ENCODE measurements around the gene TTC16.

TTC16 gene

GRCh38 chr9:127722055-127722745 is 6.3 kb downstream of the TTC16 start:
- H3K4me3 ChIP-seq (ENCODE audit: low read length): no peak overlapping the region
- H3K27me3 ChIP-seq (ENCODE audit: insufficient read depth, low read length): no peaks in the 10 kb centered on the region
- no peak overlapping the region for H3K27ac ChIP-seq (ENCODE audit: low read depth, low read length)
- H3K9me3 ChIP-seq (ENCODE audit: insufficient read depth, low read depth, low read length): no peaks in the 10 kb centered on the region
- WGBS: 81% methylated on average over 12 of the region's 12 CpGs
- no peak overlapping the region for H3K9ac ChIP-seq (ENCODE audit: low read depth, low read length)
- H3K36me3 ChIP-seq (ENCODE audit: insufficient read depth, low read length): no peaks in the 10 kb centered on the region
- H3K4me1 ChIP-seq (ENCODE audit: insufficient read depth, low read length): no peaks in the 10 kb centered on the region

GRCh38 chr9:127723013-127723412 is 7.1 kb downstream of the TTC16 start:
- H3K27ac ChIP-seq (ENCODE audit: low read depth, low read length): no peak overlapping the region
- no peaks in the 10 kb centered on the region for H3K27me3 ChIP-seq (ENCODE audit: insufficient read depth, low read length)
- no peak overlapping the region for H3K9ac ChIP-seq (ENCODE audit: low read depth, low read length)
- WGBS: 96% methylated on average over 13 of the region's 13 CpGs
- H3K9me3 ChIP-seq (ENCODE audit: insufficient read depth, low read depth, low read length): no peaks in the 10 kb centered on the region
- no peaks in the 10 kb centered on the region for H3K4me1 ChIP-seq (ENCODE audit: insufficient read depth, low read length)
- H3K36me3 ChIP-seq (ENCODE audit: insufficient read depth, low read length): no peaks in the 10 kb centered on the region
- no peak overlapping the region for H3K4me3 ChIP-seq (ENCODE audit: low read length)

- H3K9ac ChIP-seq (ENCODE audit: low read depth, low read length): no peak overlapping the region
- H3K27me3 ChIP-seq (ENCODE audit: insufficient read depth, low read length): no peaks in the 10 kb centered on the region
- WGBS: 91% methylated on average over 5 of the region's 5 CpGs
- H3K36me3 ChIP-seq (ENCODE audit: insufficient read depth, low read length): no peaks in the 10 kb centered on the region
- H3K9me3 ChIP-seq (ENCODE audit: insufficient read depth, low read depth, low read length): no peaks in the 10 kb centered on the region
- no peaks in the 10 kb centered on the region for H3K4me1 ChIP-seq (ENCODE audit: insufficient read depth, low read length)
- no peak overlapping the region for H3K27ac ChIP-seq (ENCODE audit: low read depth, low read length)
- H3K4me3 ChIP-seq (ENCODE audit: low read length): no peak overlapping the region
These were observed 7.6 kb downstream of the TTC16 start for GRCh38 chr9:127723444-127723843.

- WGBS: 78% methylated on average over 23 of the region's 23 CpGs
- Histone ChIP-seq H3K27ac (ENCODE audit: low read depth, low read length) (no peak overlapping the region), H3K4me3 (ENCODE audit: low read length) (no peak overlapping the region)
These were observed 8.1 kb downstream of the TTC16 start for GRCh38 chr9:127724012-127724411.

GRCh38 chr9:127726871-127727270 is 11.0 kb downstream of the TTC16 start:
- 85% methylated on average over 8 of the region's 8 CpGs for WGBS
- Histone ChIP-seq H3K36me3 (ENCODE audit: insufficient read depth, low read length) (no peaks in the 10 kb centered on the region), H3K9ac (ENCODE audit: low read depth, low read length) (no peak overlapping the region), H3K9me3 (ENCODE audit: insufficient read depth, low read depth, low read length) (no peaks in the 10 kb centered on the region), H3K27me3 (ENCODE audit: insufficient read depth, low read length) (no peaks in the 10 kb centered on the region), H3K4me3 (ENCODE audit: low read length) (no peak overlapping the region), H3K27ac (ENCODE audit: low read depth, low read length) (no peak overlapping the region), H3K4me1 (ENCODE audit: insufficient read depth, low read length) (no peaks in the 10 kb centered on the region)

More at GRCh38 chr9:127724012-127724411, 8.1 kb downstream of the TTC16 start:
- Histone ChIP-seq H3K9ac (ENCODE audit: low read depth, low read length) (no peak overlapping the region), H3K36me3 (ENCODE audit: insufficient read depth, low read length) (no peaks in the 10 kb centered on the region), H3K9me3 (ENCODE audit: insufficient read depth, low read depth, low read length) (no peaks in the 10 kb centered on the region), H3K4me1 (ENCODE audit: insufficient read depth, low read length) (no peaks in the 10 kb centered on the region), H3K27me3 (ENCODE audit: insufficient read depth, low read length) (no peaks in the 10 kb centered on the region)

- 88% methylated on average over 7 of the region's 8 CpGs for WGBS
- Histone ChIP-seq H3K4me1 (ENCODE audit: insufficient read depth, low read length) (no peaks in the 10 kb centered on the region), H3K36me3 (ENCODE audit: insufficient read depth, low read length) (no peaks in the 10 kb centered on the region)
These were observed 12.9 kb downstream of the TTC16 start for GRCh38 chr9:127728808-127729207.

GRCh38 chr9:127729522-127730256 is 13.8 kb downstream of the TTC16 start:
- Histone ChIP-seq H3K27me3 (ENCODE audit: insufficient read depth, low read length) (no peaks in the 10 kb centered on the region), H3K4me3 (ENCODE audit: low read length) (no peak overlapping the region), H3K36me3 (ENCODE audit: insufficient read depth, low read length) (no peaks in the 10 kb centered on the region), H3K9ac (ENCODE audit: low read depth, low read length) (no peak overlapping the region), H3K27ac (ENCODE audit: low read depth, low read length) (no peak overlapping the region), H3K9me3 (ENCODE audit: insufficient read depth, low read depth, low read length) (no peaks in the 10 kb centered on the region), H3K4me1 (ENCODE audit: insufficient read depth, low read length) (peaks cover 3% of the 10 kb centered on the region)
- 90% methylated on average over 18 of the region's 18 CpGs for WGBS

More at GRCh38 chr9:127728808-127729207, 12.9 kb downstream of the TTC16 start:
- Histone ChIP-seq H3K4me3 (ENCODE audit: low read length) (no peak overlapping the region), H3K27me3 (ENCODE audit: insufficient read depth, low read length) (no peaks in the 10 kb centered on the region), H3K9ac (ENCODE audit: low read depth, low read length) (no peak overlapping the region), H3K9me3 (ENCODE audit: insufficient read depth, low read depth, low read length) (no peaks in the 10 kb centered on the region), H3K27ac (ENCODE audit: low read depth, low read length) (no peak overlapping the region)

- Histone ChIP-seq H3K27me3 (ENCODE audit: insufficient read depth, low read length) (no peaks in the 10 kb centered on the region), H3K27ac (ENCODE audit: low read depth, low read length) (no peak overlapping the region), H3K4me1 (ENCODE audit: insufficient read depth, low read length) (peaks cover 3% of the 10 kb centered on the region), H3K36me3 (ENCODE audit: insufficient read depth, low read length) (no peaks in the 10 kb centered on the region), H3K9me3 (ENCODE audit: insufficient read depth, low read depth, low read length) (no peaks in the 10 kb centered on the region), H3K4me3 (ENCODE audit: low read length) (no peak overlapping the region), H3K9ac (ENCODE audit: low read depth, low read length) (no peak overlapping the region)
- 91% methylated on average over 9 of the region's 9 CpGs for WGBS
These were observed 14.4 kb downstream of the TTC16 start for GRCh38 chr9:127730262-127730661.

GRCh38 chr9:127730799-127731410 is 15.0 kb downstream of the TTC16 start:
- H3K36me3 ChIP-seq (ENCODE audit: insufficient read depth, low read length): no peaks in the 10 kb centered on the region
- H3K9ac ChIP-seq (ENCODE audit: low read depth, low read length): no peak overlapping the region
- no peaks in the 10 kb centered on the region for H3K9me3 ChIP-seq (ENCODE audit: insufficient read depth, low read depth, low read length)
- WGBS: 91% methylated on average over 9 of the region's 9 CpGs
- H3K4me3 ChIP-seq (ENCODE audit: low read length): no peak overlapping the region
- H3K27ac ChIP-seq (ENCODE audit: low read depth, low read length): no peak overlapping the region
- H3K27me3 ChIP-seq (ENCODE audit: insufficient read depth, low read length): no peaks in the 10 kb centered on the region
- H3K4me1 ChIP-seq (ENCODE audit: insufficient read depth, low read length): peaks cover 3% of the 10 kb centered on the region

GRCh38 chr9:127731938-127732337 is 16.1 kb downstream of the TTC16 start:
- no peak overlapping the region for H3K4me3 ChIP-seq (ENCODE audit: low read length)
- no peaks in the 10 kb centered on the region for H3K9me3 ChIP-seq (ENCODE audit: insufficient read depth, low read depth, low read length)
- peaks cover 3% of the 10 kb centered on the region for H3K4me1 ChIP-seq (ENCODE audit: insufficient read depth, low read length)
- 89% methylated on average over 16 of the region's 16 CpGs for WGBS
- no peaks in the 10 kb centered on the region for H3K27me3 ChIP-seq (ENCODE audit: insufficient read depth, low read length)
- no peaks in the 10 kb centered on the region for H3K36me3 ChIP-seq (ENCODE audit: insufficient read depth, low read length)
- H3K27ac ChIP-seq (ENCODE audit: low read depth, low read length): no peak overlapping the region
- no peak overlapping the region for H3K9ac ChIP-seq (ENCODE audit: low read depth, low read length)

- Histone ChIP-seq H3K4me1 (ENCODE audit: insufficient read depth, low read length) (peaks cover 3% of the 10 kb centered on the region), H3K9ac (ENCODE audit: low read depth, low read length) (no peak overlapping the region), H3K27ac (ENCODE audit: low read depth, low read length) (no peak overlapping the region), H3K4me3 (ENCODE audit: low read length) (no peak overlapping the region), H3K36me3 (ENCODE audit: insufficient read depth, low read length) (no peaks in the 10 kb centered on the region), H3K27me3 (ENCODE audit: insufficient read depth, low read length) (no peaks in the 10 kb centered on the region), H3K9me3 (ENCODE audit: insufficient read depth, low read depth, low read length) (no peaks in the 10 kb centered on the region)
- WGBS: 96% methylated on average over 21 of the region's 21 CpGs
These were observed 16.6 kb downstream of the TTC16 start for GRCh38 chr9:127732444-127732843.
